Vagina (tissue), 2 donors: Measurements from ENCODE around the gene ERG. TPM values are rescaled to one million over a fixed set of nuclear protein-coding genes. Genes with fewer than 3 reads are reported as not detected.

Source experiments
- DNase-seq, 2 donors: peaks; one replicate each; pipeline ENCODE4 v3.0.0-alpha.2; 2017; ENCODE audit errors: extremely low spot score in 2 of 2
- H3K27ac ChIP-seq: fragments of 200-600 bp; sonication (generic); one replicate; pipeline ENCODE4 v1.5.1; 2019
- H3K27me3 ChIP-seq: fragments of 200-600 bp; sonication (generic); one replicate; pipeline ENCODE4 v1.5.1; 2019
- H3K36me3 ChIP-seq, 2 donors: fragments of 200-600 bp; sonication (generic); one replicate each; pipeline ENCODE4 v1.5.1; 2017 to 2019
- H3K4me1 ChIP-seq: fragments of 200-600 bp; sonication (generic); one replicate; pipeline ENCODE4 v1.5.1; 2019
- H3K4me3 ChIP-seq, 2 donors: fragments of 200-600 bp; sonication (generic); 1 replicate in 1 of 2; 2 replicates in 1 of 2; pipeline ENCODE4 v1.5.1; 2016 to 2019
- H3K9me3 ChIP-seq: fragments of 200-600 bp; sonication (generic); one replicate; pipeline ENCODE4 v1.5.1; 2019
- POLR2A ChIP-seq, 2 donors: fragments of 450-650 bp; IDR thresholded peaks; one replicate each; pipeline ENCODE4 v1.6.1; 2017; ENCODE audit warnings: antibody characterized with exemption in 2 of 2, mild to moderate bottlenecking in 2 of 2, moderate library complexity in 2 of 2
- POLR2AphosphoS5 ChIP-seq, 2 donors: sonication (generic); formaldehyde crosslinking; IDR thresholded peaks; one replicate each; pipeline ENCODE4 v1.9.0; 2017; ENCODE audit warnings: antibody characterized with exemption in 2 of 2, mild to moderate bottlenecking in 2 of 2, low read depth in 1 of 2; ENCODE audit not compliant: insufficient read depth in 1 of 2
- intact Hi-C: fragments of 100-400 bp; cut with DNase I; formaldehyde crosslinking; loops from one replicate; pipeline ENCODE4 v1.15.1; 2023
- total RNA-seq: library from RNA; depleted of rRNA; stranded (reverse); fragments of >200 nt; gene quantifications from one replicate; pipeline ENCODE4 v1.2.3, GENCODE V29; 2016
- TF ChIP-seq, protein P1 (sequence below), 3 experiments: fragments of 450-650 bp in 2 of 3; fragments of 200-600 bp in 1 of 3; sonication (generic) in 1 of 3; IDR thresholded peaks; one replicate each; pipeline ENCODE4 v1.5.1; 2017 to 2019; ENCODE audit warnings: antibody characterized with exemption in 3 of 3, mild to moderate bottlenecking in 2 of 3, moderate library complexity in 2 of 3

Gene ERG
- total RNA-seq, 1 donor from 2014 or later = 20.9 TPM

DNA sequence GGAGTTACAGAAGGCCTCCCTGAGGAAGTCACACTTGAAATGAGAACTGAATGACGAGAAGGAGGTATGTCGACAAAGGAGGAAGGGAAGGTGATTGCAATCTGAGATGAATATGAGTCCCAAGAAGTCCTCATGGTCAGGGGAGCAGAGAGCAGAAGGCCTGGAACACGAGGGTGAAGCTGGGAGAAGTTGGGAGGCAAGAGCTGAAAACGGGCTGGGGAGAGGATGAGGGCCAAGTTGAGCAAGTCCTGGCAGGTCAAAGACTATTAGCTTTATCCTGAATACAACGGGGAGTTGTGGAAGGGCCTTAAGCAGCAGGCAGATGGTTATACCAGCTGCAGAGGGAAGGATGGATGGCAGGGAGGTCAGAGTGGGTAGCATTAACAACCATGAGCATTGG lies 152.0 kb downstream of the ERG start:
- DNase-seq = no peak
- Histone ChIP-seq H3K27me3 (no peaks in the 10 kb centered on the region), H3K4me3 (no peak overlapping the region), H3K9me3 (no peaks in the 10 kb centered on the region), H3K36me3 (no peaks in the 10 kb centered on the region), H3K27ac (no peak overlapping the region), H3K4me1 (no peaks in the 10 kb centered on the region)
- intact Hi-C loops = no loop called here
- TF ChIP-seq POLR2AphosphoS5 (IDR thresholded peaks at IDR 0.05; ENCODE audit: insufficient read depth in 1 of 2, low read depth in 1 of 2) (no peak), POLR2A (IDR thresholded peaks at IDR 0.05) (no peak)

DNA sequence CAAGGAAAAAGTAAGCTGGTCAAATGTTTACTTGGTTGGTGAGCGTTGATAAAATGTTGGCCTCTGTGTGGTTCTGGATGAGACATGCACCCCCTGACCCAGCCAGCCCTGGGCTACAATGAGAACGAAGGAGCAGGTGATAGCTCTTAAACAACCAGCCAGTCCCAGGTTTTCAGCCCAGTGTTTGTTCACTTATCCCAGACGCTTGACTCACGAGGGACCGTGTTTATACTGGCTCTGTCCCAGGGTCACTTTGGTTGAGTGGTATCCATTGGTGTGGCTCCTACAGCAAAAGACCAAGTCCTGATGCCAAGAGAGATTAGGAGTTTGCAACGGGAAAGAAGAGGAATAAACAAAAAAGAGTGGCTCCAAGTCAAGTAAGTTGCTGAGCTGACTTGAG lies 154.6 kb downstream of the ERG start:
- Histone ChIP-seq H3K27me3 (no peaks in the 10 kb centered on the region), H3K4me1 (no peaks in the 10 kb centered on the region), H3K27ac (no peak overlapping the region), H3K36me3 (no peaks in the 10 kb centered on the region), H3K9me3 (no peaks in the 10 kb centered on the region), H3K4me3 (no peak overlapping the region)
- TF ChIP-seq, protein P1, sequence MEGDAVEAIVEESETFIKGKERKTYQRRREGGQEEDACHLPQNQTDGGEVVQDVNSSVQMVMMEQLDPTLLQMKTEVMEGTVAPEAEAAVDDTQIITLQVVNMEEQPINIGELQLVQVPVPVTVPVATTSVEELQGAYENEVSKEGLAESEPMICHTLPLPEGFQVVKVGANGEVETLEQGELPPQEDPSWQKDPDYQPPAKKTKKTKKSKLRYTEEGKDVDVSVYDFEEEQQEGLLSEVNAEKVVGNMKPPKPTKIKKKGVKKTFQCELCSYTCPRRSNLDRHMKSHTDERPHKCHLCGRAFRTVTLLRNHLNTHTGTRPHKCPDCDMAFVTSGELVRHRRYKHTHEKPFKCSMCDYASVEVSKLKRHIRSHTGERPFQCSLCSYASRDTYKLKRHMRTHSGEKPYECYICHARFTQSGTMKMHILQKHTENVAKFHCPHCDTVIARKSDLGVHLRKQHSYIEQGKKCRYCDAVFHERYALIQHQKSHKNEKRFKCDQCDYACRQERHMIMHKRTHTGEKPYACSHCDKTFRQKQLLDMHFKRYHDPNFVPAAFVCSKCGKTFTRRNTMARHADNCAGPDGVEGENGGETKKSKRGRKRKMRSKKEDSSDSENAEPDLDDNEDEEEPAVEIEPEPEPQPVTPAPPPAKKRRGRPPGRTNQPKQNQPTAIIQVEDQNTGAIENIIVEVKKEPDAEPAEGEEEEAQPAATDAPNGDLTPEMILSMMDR (IDR thresholded peaks at IDR 0.05) = no peak
- TF ChIP-seq POLR2A (IDR thresholded peaks at IDR 0.05) = no peak
- no peak for TF ChIP-seq POLR2AphosphoS5 (IDR thresholded peaks at IDR 0.05; ENCODE audit: insufficient read depth in 1 of 2, low read depth in 1 of 2)
- intact Hi-C loops = no loop called here
- DNase-seq = no peak

DNA sequence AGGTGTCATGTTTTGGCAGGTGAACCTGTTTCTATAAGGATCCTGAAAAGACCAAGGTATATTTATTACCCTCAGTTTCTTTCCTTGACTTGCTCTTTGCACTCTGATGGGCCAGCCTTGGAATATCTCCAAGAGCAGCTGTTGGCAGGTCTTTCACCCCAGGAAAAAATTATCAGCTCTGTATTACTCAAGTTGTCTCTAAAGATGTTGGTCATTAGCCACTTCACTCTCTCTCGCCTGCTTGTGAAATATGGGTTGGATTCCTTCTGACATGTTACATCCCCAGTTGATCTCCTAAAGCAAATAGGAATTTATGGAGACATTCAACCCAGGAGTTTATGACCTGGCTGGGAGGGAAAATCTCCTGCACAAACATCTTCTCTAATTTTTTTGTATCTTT lies 155.5 kb downstream of the ERG start:
- H3K4me1 ChIP-seq = no peaks in the 10 kb centered on the region
- H3K4me3 ChIP-seq = no peak overlapping the region
- H3K36me3 ChIP-seq = no peaks in the 10 kb centered on the region
- no peaks in the 10 kb centered on the region for H3K27me3 ChIP-seq
- no peaks in the 10 kb centered on the region for H3K9me3 ChIP-seq
- intact Hi-C loops = no loop called here
- TF ChIP-seq POLR2A (IDR thresholded peaks at IDR 0.05) = no peak
- TF ChIP-seq, protein P1 (IDR thresholded peaks at IDR 0.05) = no peak
- no peak for TF ChIP-seq POLR2AphosphoS5 (IDR thresholded peaks at IDR 0.05; ENCODE audit: insufficient read depth in 1 of 2, low read depth in 1 of 2)
- no peak for DNase-seq
- no peak overlapping the region for H3K27ac ChIP-seq

DNA sequence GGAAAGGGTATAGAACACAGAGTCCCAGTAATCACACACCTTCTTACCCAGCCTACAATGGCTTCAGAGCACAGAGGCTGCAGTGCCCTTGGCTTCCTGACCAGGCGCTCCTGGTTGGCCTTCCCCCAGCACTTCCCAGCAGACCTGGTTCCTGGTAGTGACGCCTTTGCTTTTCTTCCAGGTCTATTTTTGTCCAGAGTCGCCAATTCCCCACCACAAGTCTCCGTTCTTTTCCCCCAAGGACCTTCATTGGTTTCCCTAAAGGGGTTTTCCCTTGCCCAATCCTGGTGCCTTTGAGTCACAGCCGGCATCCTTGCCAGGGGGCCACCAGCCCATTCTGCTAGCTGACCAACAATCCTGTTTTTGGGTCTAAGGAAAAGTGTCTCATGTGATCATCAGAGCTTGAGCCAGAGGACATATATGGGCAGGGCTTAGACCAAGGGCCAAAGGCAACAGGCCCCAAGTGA lies 156.7 kb downstream of the ERG start:
- no peak overlapping the region for H3K27ac ChIP-seq
- no peaks in the 10 kb centered on the region for H3K27me3 ChIP-seq
- DNase-seq = no peak
- H3K4me1 ChIP-seq = no peaks in the 10 kb centered on the region
- no peak overlapping the region for H3K4me3 ChIP-seq
- H3K9me3 ChIP-seq = no peaks in the 10 kb centered on the region
- H3K36me3 ChIP-seq = no peaks in the 10 kb centered on the region
- intact Hi-C loops = no loop called here
- TF ChIP-seq POLR2A (IDR thresholded peaks at IDR 0.05) (no peak), POLR2AphosphoS5 (IDR thresholded peaks at IDR 0.05; ENCODE audit: insufficient read depth in 1 of 2, low read depth in 1 of 2) (no peak)
- TF ChIP-seq, protein P1 (IDR thresholded peaks at IDR 0.05) = no peak

DNA sequence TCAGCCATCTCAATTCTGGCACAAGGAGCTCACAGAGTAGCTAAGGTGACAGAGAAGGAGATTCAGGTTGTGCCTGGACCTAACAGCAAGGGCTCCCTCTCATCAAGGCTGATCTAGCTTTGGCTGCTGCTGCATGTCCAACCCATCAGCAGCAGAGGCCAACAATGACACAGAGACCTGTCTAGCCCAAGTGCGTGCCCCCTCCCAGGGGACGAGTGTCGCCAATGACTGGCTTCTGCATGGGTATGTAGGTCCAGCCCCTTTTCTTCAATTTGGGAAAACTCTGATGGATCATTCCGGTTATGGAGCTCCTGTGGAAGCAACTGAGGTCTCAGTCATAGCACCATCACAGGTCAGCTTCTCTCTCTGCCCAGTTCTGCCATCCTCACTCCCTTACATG lies 158.1 kb downstream of the ERG start:
- Histone ChIP-seq H3K9me3 (no peaks in the 10 kb centered on the region), H3K27ac (no peak overlapping the region), H3K36me3 (no peaks in the 10 kb centered on the region), H3K27me3 (no peaks in the 10 kb centered on the region), H3K4me3 (no peak overlapping the region), H3K4me1 (no peaks in the 10 kb centered on the region)
- TF ChIP-seq POLR2AphosphoS5 (IDR thresholded peaks at IDR 0.05; ENCODE audit: insufficient read depth in 1 of 2, low read depth in 1 of 2) = no peak
- TF ChIP-seq, protein P1 (IDR thresholded peaks at IDR 0.05) = no peak
- no peak for TF ChIP-seq POLR2A (IDR thresholded peaks at IDR 0.05)
- intact Hi-C loops = no loop called here
- DNase-seq = no peak
